Kidney (tissue), 14 donors: ENCODE measurements around the gene ABTB2. TPM values are rescaled to one million over a fixed set of nuclear protein-coding genes. Genes with fewer than 3 reads are reported as not detected.

Experiments used
- DNase-seq, 5 donors: peaks; one replicate each; pipeline ENCODE4 v3.0.0-alpha.2; 2013 to 2020
- FAIRE-seq: peaks from 2 replicates; lab custom pipeline; 2012; peaks lifted over from hg19 to GRCh38; lab: Jason Lieb, UNC
- H3K27ac ChIP-seq, 2 donors: one replicate each; pipeline ENCODE4 v1.7.0; 2013; ENCODE audit warnings: low read depth in 2 of 2, low read length in 2 of 2, inconsistent platforms in 1 of 2
- H3K27me3 ChIP-seq: one replicate; pipeline ENCODE4 v1.7.1; 2013; ENCODE audit warnings: low read length, inconsistent platforms; ENCODE audit not compliant: control insufficient read depth, insufficient read depth
- H3K36me3 ChIP-seq, 3 donors: one replicate each; pipeline versions ENCODE4 v1.7.0 to v1.7.1; 2013; ENCODE audit warnings: low read length in 3 of 3, control low read depth in 1 of 3, inconsistent platforms in 1 of 3; ENCODE audit not compliant: insufficient read depth in 3 of 3, control insufficient read depth in 2 of 3
- H3K4me1 ChIP-seq, 3 donors: one replicate each; pipeline versions ENCODE4 v1.7.0 to v1.7.1; 2013; ENCODE audit warnings: low read length in 3 of 3, inconsistent platforms in 1 of 3, low read depth in 1 of 3; ENCODE audit not compliant: control insufficient read depth in 2 of 3, insufficient read depth in 2 of 3
- H3K4me3 ChIP-seq, 3 donors: one replicate each; pipeline versions ENCODE4 v1.7.0 to v1.8.1; 2013; ENCODE audit warnings: low read length in 3 of 3, control low read depth in 1 of 3, inconsistent platforms in 1 of 3
- H3K9ac ChIP-seq, 3 donors: one replicate each; pipeline versions ENCODE4 v1.7.0 to v1.7.1; 2013; ENCODE audit warnings: low read length in 3 of 3, control low read depth in 1 of 3, inconsistent platforms in 1 of 3
- H3K9me3 ChIP-seq, 3 donors: one replicate each; pipeline versions ENCODE4 v1.7.0 to v1.7.1; 2013; ENCODE audit warnings: low read length in 3 of 3, control low read depth in 1 of 3, inconsistent platforms in 1 of 3; ENCODE audit not compliant: control insufficient read depth in 2 of 3, insufficient read depth in 1 of 3
- CTCF ChIP-seq: IDR thresholded peaks from 3 replicates; pipeline ENCODE4 v1.5.1; 2012; ENCODE audit warnings: mild to moderate bottlenecking, moderate library complexity, borderline replicate concordance; ENCODE audit not compliant: insufficient read depth; ENCODE audit errors: extremely low read depth
- intact Hi-C: fragments of 100-400 bp; cut with DNase I; formaldehyde crosslinking; loops from one replicate; pipeline ENCODE4 v1.11.1; 2022
- polyA plus RNA-seq: library from polyadenylated mRNA; stranded (reverse); fragments of 350-450 nt; fragmentation: Illumina TruSeq; extraction: RNeasy Lipid Tissue Mini Kit (QIAGEN cat#74804); gene quantifications from one replicate; pipeline ENCODE4 v1.2.3, GENCODE V29; 2014; ENCODE audit warnings: low read depth, low replicate concordance; ENCODE audit not compliant: insufficient read depth
- total RNA-seq: library from RNA; stranded (reverse); fragmentation: NEBNext Ultra II Directional; extraction: Animal tissue kit (Norgen Biotek cat#: 25700); gene quantifications from one replicate; pipeline ENCODE4 v1.2.1, GENCODE V29; 2021
- donor health status: control.
- donor health status: control.
- donor health status: control.
- donor health status: control.
- donor health status: control.
- donor health status: DM: yes; HTN: yes; CAD: no.
- donor health status: Normal renal cell carcinoma (clear cell type).

Gene ABTB2
- total and polyA plus RNA-seq, 2 donors from 2014 or later, result 7.6 to 22.1 TPM

GRCh38 chr11:34148504-34149165, 209.2 kb downstream of the ABTB2 start:
- intact Hi-C loops, result no loop called here
- no peak for FAIRE-seq
- Histone ChIP-seq H3K9me3 (no peaks in the 10 kb centered on the region), H3K9ac (no peak overlapping the region), H3K4me3 (no peak overlapping the region), H3K4me1 (no peaks in the 10 kb centered on the region), H3K36me3 (peaks cover 2 to 26% (median 25%) of the 10 kb centered on the region in 3 donors), H3K27ac (no peak overlapping the region), H3K27me3 (no peaks in the 10 kb centered on the region)
- no peak for TF ChIP-seq CTCF
- peak; percentile 52 to 72 (median 63) for DNase-seq

GRCh38 chr11:34147581-34147980, 210.2 kb downstream of the ABTB2 start:
- Histone ChIP-seq H3K4me1 (no peaks in the 10 kb centered on the region), H3K36me3 (peaks cover 2 to 33% (median 27%) of the 10 kb centered on the region in 3 donors), H3K27ac (no peak overlapping the region), H3K9me3 (no peaks in the 10 kb centered on the region), H3K9ac (no peak overlapping the region), H3K4me3 (no peak overlapping the region), H3K27me3 (no peaks in the 10 kb centered on the region)
- intact Hi-C loops, result no loop called here
- FAIRE-seq, result no peak
- peak in 1 of 5 donors; percentile 17 for DNase-seq
- no peak for TF ChIP-seq CTCF

GRCh38 chr11:34146866-34147265, 210.9 kb downstream of the ABTB2 start:
- no peak for TF ChIP-seq CTCF
- Histone ChIP-seq H3K4me1 (no peaks in the 10 kb centered on the region), H3K9ac (no peak overlapping the region), H3K27me3 (no peaks in the 10 kb centered on the region), H3K9me3 (no peaks in the 10 kb centered on the region), H3K36me3 (peaks cover 2 to 41% (median 31%) of the 10 kb centered on the region in 3 donors), H3K4me3 (no peak overlapping the region), H3K27ac (no peak overlapping the region)
- intact Hi-C loops, result no loop called here
- DNase-seq, result peak in 1 of 5 donors; percentile 13
- FAIRE-seq, result no peak
